GM12892 (cell line): ENCODE measurements around the gene BSN.

Source experiments
- POLR2A ChIP-seq: IDR thresholded peaks from 2 replicates; pipeline ENCODE4 v1.6.1; 2011; ENCODE audit warnings: low read depth, low read length, control low read depth
- POLR2AphosphoS5 ChIP-seq: IDR thresholded peaks from 2 replicates; pipeline ENCODE4 v1.6.1; 2011; ENCODE audit warnings: low read depth, low read length, control low read depth
- TAF1 ChIP-seq: IDR thresholded peaks from 2 replicates; pipeline ENCODE4 v1.6.1; 2011; ENCODE audit warnings: low read depth, mild to moderate bottlenecking, control low read depth, low read length, borderline replicate concordance

- TF ChIP-seq POLR2A = no peak
- TF ChIP-seq TAF1 = no peak
- TF ChIP-seq POLR2AphosphoS5 = no peak
Measured at GRCh38 chr3:49625071-49625470, 70.8 kb downstream of the BSN start.
